HG03060 (cell line): ENCODE measurements around the gene FSHR.

Experiments used
- ATAC-seq: cut with Tn5 transposase; IDR thresholded peaks from one replicate; pipeline ENCODE4 v1.9.1; 2021; ENCODE audit warnings: low read depth, moderate number of reproducible peaks; ENCODE audit not compliant: unreplicated experiment

Gene FSHR, protein sequence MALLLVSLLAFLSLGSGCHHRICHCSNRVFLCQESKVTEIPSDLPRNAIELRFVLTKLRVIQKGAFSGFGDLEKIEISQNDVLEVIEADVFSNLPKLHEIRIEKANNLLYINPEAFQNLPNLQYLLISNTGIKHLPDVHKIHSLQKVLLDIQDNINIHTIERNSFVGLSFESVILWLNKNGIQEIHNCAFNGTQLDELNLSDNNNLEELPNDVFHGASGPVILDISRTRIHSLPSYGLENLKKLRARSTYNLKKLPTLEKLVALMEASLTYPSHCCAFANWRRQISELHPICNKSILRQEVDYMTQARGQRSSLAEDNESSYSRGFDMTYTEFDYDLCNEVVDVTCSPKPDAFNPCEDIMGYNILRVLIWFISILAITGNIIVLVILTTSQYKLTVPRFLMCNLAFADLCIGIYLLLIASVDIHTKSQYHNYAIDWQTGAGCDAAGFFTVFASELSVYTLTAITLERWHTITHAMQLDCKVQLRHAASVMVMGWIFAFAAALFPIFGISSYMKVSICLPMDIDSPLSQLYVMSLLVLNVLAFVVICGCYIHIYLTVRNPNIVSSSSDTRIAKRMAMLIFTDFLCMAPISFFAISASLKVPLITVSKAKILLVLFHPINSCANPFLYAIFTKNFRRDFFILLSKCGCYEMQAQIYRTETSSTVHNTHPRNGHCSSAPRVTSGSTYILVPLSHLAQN

DNA sequence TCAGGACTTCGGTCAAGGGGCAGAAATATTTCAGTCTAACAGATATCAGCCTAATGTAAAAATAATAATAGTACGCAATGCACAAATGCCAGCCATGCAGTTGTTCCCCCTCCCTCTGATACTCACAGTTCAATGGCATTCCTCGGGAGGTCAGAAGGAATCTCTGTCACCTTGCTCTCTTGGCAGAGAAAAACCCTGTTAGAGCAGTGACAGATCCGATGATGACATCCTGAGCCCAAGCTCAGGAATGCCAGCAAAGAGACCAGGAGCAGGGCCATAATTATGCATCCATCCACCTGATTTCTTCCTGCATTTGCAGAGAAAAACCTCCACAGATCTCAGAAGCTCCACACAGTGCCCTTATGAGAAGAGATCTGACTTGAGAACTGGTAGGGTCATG lies at the start of gene FSHR:
Gene FSHR, minus strand, starts transcription at position 376 of the 400 bp plus-strand sequence. Its CDS starts 98 bp downstream, at position 278.
- no peak for ATAC-seq

DNA sequence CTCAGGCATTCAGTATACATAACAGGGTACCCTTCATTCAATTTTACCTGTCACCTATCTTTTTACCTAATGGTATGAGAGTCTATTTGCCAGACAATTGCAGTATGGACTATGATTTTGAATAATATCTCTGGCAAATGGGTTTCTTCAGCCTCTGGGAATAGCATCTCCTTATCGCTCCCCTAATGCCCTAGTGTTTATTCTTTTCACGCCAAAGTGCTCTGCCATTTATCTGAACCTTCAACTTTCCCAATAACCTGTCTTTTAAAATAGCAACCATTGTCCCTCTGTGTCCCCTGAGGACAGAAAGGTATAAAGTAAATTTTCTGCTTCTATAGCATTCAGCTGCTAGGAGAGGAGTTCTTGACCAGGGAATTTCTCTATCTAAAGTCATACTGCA lies 45.0 kb upstream of the FSHR start:
- no peak for ATAC-seq

DNA sequence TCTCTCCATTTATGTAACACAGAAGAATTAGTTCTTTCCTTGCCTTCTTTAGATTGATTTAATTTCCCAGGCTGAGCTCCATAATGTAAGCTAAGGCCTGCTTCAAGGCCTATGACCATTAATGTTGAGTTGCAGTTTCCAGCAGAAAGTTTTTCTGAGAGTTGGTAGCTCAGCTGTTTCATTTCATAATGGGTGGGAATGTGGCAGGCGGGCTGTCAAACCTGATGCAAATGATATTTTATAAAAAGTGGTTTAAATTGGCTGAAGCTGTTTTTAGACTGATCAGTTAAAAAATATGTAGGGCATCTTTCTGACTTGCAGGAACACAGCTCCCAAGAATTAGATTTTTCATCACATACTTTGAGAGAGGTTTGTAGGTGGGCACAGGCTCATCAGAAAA lies 40.4 kb upstream of the FSHR start:
- ATAC-seq = no peak

DNA sequence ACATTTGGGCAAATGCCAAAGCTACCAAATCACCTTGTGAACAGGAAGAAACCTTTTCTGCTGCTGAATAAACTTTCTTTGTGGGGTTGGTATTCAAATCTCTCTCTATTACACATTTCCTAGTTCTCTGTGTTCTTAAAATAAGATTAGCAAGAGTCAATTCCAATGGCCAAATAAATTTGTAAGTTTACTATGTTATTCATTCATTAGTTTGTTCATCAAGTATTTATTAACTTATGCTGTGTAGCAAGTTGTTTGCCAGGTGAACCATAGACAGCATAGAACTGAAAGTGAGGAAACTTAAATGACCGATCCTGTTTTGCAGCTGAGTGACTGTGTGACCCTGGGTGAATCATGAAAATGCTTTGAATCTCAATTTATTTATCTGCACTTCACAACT lies 37.7 kb upstream of the FSHR start:
- ATAC-seq = no peak

DNA sequence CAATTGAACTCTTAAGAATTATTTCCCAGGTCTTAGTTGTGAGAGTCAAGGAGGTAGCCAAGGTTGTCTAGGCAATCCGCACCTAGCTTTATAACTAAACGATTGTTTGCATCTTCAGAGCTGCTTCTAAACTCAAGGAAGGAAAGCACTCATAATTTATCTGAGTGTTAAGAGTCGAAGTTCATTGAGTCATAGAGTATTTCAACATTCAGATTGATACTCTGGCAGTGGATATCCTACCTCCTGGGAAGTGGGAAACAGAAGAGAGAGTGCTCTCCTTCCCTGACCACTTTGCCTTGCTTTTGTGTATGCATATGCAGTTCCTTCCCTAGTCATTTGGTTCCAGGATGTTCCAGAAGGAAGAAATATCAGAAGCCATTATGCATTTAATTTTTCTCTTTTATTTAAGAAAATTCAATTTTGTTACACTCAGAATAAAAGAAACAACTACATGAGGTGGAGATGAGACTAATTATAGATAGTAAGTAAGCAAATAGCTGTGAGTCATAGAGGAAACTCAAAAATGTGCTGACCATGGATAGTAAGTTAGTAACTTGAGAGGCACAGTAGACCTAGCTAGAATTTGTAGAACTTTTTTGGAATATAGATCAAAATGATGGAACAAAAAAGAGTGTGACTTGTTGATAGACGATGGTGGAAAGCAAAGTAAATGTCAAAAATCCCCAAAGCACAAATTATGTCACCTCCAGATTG lies 35.4 kb upstream of the FSHR start:
- ATAC-seq = no peak

DNA sequence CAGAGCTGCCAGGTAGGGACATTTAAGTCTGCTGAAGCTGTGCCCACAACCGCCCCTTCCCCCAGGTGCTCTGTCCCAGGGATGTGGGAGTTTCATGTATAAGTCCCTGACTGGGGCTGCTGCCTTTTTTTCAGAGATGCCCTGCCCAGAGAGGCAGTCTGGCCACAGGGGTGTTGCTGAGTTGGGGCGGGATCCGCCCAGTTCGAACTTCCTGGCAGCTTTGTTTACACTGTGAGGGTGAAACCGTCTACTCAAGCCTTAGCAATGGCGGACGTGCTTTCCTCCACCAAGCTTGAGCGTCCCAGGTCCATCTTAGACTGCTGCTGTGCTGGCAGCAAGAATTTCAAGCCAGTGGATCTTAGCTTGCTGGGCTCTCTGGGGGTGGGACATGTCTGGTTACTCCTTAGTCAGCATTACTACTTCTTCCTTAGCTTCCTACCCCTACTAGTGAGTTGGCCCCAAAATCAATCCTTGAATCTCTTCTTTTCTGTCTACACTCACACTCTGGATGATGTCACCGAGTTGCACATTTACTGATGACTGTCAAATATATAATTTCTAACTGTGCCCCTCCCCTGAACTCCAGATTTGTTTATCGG lies 31.8 kb upstream of the FSHR start:
- ATAC-seq = no peak

DNA sequence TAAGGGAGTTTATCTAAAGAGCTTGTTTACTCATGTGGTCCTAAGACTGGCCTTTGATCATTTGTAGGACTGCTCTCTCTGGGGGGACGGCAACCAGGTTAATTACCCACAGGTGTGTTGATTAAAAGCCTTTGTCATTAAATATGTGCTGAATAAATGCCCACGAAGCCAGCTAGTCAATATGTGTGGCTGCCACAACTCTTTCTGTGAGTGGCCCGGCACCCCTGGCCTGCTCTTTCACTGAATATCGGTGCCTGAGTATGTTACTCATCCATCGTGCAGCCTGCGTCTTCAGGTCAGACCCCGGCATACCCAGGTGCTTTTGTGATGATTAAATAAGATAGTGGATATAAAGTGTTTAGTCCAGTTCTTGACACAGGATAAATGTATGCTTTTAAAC lies 24.3 kb upstream of the FSHR start:
- ATAC-seq = no peak

DNA sequence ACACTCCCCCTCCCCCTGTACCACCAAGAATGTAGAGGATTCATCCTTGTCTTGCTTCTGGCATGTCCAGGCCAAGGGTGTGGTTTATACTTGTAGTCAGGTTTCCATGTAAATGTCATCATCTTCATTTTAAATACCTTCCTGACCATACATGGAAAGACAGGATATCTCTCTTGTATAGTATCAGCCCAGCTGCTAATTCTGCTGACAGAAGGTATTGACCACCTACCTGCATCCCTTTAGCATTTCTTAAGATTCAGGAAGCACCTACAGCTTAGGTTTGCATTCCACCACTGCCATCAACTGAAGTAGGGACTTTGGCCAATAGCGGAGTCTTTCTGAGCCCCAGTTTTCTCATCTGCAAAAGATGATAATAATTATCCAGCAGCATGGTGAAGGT lies 22.9 kb upstream of the FSHR start:
- ATAC-seq = no peak

DNA sequence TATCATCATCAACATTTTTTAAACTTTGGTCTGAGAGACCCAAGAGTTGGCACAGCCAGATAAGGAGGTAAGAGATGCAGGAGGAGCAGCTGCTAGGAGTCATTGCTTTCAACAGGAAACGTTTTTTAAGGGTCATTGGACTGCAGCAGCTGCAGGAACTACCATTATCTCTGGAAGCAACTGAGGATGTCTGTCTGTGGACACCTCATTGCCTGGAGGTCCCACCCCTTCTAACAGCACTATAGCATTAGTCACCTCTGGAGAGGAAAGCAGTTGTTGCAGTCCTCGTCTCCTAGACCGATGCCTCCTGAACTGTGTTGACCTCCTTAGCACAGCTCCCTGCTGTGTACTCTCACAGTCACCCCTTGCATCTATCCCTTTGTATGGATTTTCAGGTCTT lies 21.5 kb upstream of the FSHR start:
- ATAC-seq = no peak

DNA sequence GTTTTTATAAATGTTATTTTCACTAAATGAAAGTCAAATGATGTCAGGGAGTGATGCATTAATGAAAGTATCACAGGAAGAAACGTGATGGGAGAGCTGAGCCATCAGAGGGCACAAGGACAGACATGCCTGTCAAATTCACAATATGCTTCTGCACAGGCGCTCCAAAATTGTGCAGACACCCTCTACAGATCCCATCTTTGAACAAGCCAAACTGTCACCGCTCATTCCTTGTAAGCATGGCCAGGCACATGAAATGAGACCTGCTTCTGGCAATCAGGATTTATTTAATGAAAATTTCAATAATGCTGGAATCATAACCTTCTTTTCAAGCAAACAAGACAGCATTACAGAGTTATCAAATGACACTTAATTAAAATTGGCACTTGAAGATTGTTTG lies 20.4 kb upstream of the FSHR start:
- ATAC-seq = no peak

DNA sequence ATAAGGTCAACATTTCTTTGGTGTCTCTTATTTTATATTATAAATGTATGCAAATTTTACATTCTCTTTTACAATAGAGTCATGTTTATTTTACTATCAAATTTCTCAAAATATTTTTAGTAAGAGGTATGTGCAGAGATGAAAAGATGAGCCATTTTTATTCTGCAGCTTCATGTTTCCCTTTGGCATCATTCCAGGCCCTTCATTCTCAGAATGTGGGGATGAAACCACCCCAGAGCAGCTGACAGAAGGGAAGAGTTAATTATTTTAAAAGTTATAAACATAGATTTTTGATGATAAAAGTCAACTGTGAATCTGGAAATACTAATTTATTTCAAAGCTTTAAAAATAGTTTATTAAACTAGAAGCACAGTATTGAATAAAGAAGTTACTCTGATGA lies 12.8 kb upstream of the FSHR start:
- no peak for ATAC-seq

DNA sequence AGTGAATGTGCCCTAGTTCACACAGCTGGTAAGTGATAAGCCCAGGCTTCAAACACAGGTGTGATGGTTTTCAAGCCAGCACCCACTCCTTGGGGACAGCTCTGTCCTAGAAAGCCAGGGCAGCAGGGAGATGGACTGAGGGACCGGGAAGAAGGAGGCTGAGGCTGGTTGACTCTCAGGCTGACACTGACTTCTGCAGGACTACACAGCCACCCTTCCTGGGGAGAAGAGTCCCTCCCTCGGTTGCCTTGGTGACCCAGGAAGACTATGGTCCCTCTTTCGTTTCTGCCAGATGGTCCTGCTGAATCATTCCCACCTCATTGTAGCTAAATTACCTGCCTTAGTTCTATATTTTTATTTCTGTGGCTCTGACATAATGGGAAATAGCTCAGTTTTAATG lies 11.3 kb upstream of the FSHR start:
- ATAC-seq = no peak

DNA sequence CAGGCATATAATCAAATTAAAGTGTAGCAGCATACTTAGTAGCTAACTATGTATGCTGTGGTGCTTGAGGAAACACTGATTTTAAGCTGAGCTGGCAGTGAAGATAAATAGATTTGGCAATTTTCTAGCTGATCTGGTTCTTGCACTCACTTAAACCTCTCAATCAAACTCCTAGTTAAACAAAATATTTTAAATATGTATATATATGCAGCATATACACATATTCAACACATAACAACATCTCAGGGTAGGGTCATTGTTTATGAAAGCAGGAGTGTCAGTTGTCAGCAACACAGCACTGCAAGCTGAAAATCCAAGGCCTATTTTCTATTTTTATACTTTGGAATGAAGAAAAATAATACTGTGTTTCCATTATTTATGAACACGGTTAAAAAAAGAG lies 10.4 kb upstream of the FSHR start:
- no peak for ATAC-seq

DNA sequence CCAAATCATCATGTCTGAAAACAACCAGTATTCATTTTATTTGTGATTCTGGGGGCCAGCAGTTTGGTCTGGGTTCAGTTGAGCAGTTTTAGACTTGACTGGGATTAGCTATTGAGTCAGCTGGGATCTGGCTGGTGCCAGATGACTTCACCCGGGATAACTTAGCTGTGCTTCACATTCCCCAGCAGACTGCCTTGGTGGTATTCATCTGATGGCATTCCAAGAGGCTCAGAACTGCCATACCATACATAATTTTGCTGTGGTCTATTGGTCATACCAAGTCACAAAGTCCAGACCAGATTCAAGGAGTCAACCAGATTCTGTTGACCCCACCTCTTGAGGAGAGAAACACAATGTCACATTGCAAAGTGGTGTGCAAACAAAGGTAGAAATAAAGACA lies 7.8 kb upstream of the FSHR start:
- no peak for ATAC-seq

DNA sequence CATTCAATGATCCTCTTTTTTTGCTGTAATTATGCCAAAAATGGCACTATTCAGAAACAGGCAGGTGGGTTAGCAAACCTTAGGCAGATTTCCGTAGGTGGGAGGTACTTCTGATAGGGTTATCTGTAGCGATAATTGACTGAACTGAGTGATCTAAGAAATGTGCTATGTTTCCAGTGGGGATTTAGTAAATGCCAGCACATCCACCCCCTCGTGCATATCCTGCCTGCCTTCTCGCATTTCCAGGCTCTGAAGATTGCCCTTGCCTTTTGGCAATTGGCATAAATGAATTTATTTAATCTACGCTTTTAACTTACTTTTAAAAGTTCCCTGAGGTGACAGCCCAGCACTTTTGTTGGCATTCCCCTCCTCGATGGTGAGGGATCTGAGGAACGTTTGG lies 576 bp upstream of the FSHR start:
- ATAC-seq = no peak

DNA sequence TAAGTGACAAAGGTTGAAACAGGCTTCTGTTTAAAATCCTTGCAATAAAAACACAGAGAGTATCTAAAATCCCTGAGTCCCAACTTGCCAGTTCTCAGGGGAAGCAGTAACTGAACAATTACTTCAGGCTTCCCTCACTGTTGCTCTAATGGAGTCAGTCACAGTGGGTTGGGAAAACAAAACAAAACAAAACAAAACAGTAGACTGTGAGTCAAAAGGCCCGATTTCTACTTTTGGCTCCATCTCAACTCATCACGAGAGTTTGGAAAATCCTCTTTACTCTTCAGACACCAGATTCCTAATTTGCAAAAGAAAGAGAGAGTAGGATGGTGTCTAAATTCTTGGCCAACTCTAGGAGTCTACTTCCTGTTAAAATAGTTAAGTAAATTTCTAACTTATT lies 1.1 kb downstream of the FSHR start:
- ATAC-seq = no peak

DNA sequence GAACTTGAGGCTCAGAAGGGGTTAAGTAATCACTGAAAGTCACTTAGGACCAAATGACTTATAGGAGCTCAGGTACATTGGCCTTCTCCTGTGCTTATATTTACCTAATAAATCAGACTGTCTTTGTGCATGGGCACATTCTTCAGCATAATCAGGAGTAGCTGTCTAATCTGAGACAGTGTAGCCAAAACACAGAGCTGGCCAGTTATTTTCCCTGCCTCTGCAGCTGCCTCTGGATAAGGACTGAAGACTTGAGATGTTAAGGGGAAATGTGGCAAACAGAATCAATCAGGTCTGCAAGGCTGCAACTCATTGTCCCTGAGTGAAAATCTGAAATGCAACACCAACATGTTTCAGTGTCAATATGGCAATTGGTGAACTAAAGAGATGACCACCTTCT lies 1.5 kb downstream of the FSHR start:
- ATAC-seq = no peak

DNA sequence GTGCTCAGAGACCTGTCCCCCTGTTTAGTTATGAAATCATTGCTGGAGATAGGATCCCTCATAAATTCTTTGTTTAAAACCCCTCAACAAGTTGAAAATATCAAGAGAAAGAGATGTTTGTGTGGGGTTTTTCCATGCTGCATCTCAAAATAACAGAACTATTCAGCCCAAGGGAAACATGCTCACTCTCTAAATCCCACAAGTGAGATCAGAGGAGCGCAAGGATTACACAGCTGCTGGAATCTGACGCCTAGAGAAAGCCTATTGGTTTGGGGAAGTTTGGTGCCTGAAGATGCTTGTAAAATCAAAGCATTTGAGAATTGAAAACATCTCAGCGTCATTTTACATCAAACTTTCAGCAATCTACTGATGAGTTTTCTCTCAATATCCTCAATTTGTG lies 7.9 kb downstream of the FSHR start:
- ATAC-seq = no peak

DNA sequence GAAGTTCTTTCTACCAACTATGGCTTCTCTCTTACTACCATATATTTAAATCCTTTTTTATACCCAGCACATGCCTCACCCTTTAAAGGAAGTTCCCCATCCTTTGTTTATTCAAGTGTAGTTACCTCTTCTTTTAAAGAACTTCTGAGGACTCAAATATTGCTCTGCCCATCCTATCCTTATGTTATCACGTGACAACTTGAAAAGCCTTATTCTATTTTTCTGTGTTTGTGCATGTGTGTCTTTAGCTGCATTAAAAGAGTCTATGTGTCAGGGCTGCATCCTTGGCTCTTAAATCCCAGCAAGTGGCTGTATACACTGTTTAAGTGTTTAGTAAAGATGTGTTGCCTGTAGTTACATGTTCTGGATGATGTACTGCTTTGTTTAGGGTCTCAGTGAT lies 22.5 kb downstream of the FSHR start:
- no peak for ATAC-seq

DNA sequence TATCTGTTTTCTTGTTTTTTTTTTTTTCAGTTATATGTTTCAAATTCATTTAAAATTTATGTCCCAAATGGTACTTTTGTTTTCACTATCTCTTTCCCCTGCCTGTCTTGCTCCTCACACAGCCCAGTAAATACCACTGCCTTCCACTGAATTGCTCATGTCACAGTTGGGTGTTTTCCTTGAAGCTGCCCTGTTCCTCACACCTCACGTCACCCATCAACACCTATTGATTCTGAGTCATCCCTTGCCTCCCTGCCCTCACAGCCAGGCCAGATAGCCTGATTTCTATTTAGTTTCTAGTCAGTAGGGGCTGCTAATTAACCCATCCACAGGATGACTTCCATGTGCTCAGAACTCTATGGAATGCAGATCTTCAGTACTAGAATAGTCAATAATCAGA lies 25.3 kb downstream of the FSHR start:
- no peak for ATAC-seq

DNA sequence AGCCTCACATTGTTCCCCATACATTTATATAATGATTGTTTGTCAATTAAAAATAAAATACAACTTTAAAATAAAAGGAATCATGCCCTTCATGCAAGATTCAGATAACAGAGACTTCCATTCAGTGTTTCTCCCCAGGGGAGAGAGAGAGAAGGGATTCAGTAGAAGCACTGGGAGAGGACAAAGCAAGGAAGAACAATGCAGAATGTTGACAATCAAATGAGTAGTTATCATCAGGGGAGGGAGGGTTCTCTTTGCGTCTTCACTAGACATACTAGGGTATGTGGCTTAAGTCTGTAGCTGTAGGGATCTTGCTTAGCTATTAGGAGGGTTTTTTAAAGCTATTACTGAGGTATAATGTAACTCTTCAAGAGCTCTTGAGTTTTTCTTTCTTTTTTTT lies 30.7 kb downstream of the FSHR start:
- no peak for ATAC-seq
